HK-2 (cell line): Measurements from ENCODE around the gene SSNA1.

Experiments used
- DNase-seq: peaks from one replicate; pipeline ENCODE4 v3.0.0-alpha.2; 2018; ENCODE audit not compliant: unreplicated experiment

Gene SSNA1

GRCh38 chr9:137184881-137185660, 3.4 kb upstream of the SSNA1 start:
- no peak for DNase-seq

- DNase-seq, result no peak
Measured at GRCh38 chr9:137185921-137186320, 2.6 kb upstream of the SSNA1 start.

GRCh38 chr9:137186385-137186784, 2.1 kb upstream of the SSNA1 start:
- DNase-seq, result no peak

- no peak for DNase-seq
Measured at GRCh38 chr9:137187386-137187785, 1.1 kb upstream of the SSNA1 start.

- DNase-seq, result no peak
Measured at GRCh38 chr9:137188086-137188489, 388 bp upstream of the SSNA1 start.

- DNase-seq, result no peak
Measured at GRCh38 chr9:137189297-137190295, 1.1 kb downstream of the SSNA1 start.

- DNase-seq, result no peak
Measured at GRCh38 chr9:137190315-137190856, 1.9 kb downstream of the SSNA1 start.

GRCh38 chr9:137191245-137191644, 2.8 kb downstream of the SSNA1 start:
- DNase-seq, result no peak

- no peak for DNase-seq
Measured at GRCh38 chr9:137191691-137192447, 3.4 kb downstream of the SSNA1 start.

GRCh38 chr9:137192448-137192780, 3.9 kb downstream of the SSNA1 start:
- no peak for DNase-seq

GRCh38 chr9:137192859-137193258, 4.4 kb downstream of the SSNA1 start:
- no peak for DNase-seq

GRCh38 chr9:137193771-137194170, 5.3 kb downstream of the SSNA1 start:
- DNase-seq, result no peak

GRCh38 chr9:137194388-137194787, 5.9 kb downstream of the SSNA1 start:
- DNase-seq, result peak; percentile 40

GRCh38 chr9:137194909-137195308, 6.4 kb downstream of the SSNA1 start:
- no peak for DNase-seq

GRCh38 chr9:137195525-137196220, 7.2 kb downstream of the SSNA1 start:
- no peak for DNase-seq

GRCh38 chr9:137198051-137198901, 9.8 kb downstream of the SSNA1 start:
- no peak for DNase-seq

- no peak for DNase-seq
Measured at GRCh38 chr9:137198902-137199283, 10.4 kb downstream of the SSNA1 start.

GRCh38 chr9:137199411-137200121, 11.1 kb downstream of the SSNA1 start:
- peak; percentile 47 for DNase-seq
